ENCODE data around the gene ATG9B.

ATG9B gene

DNA sequence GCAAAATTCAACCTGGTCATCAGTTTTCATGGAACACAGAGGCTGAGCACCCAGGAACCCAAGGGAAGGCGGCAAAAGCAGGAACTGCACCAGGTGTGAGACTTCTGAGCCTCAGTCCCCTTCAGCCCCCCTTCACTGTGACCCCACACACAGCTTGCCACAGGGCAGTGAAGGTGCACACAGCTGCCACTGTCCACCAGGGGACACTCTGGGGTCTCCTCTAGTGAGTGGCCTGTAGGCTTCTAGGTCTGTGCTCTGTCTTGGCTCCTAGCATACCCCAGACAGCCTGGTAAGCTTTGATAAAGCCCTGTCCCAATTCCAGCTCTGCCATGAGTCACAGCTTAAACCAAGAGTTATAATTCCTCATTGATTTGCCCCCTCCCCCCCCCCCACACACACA is 58.3 kb downstream of the ATG9B start:
- DNase-seq (ENCODE audit: low read depth): no peak

DNA sequence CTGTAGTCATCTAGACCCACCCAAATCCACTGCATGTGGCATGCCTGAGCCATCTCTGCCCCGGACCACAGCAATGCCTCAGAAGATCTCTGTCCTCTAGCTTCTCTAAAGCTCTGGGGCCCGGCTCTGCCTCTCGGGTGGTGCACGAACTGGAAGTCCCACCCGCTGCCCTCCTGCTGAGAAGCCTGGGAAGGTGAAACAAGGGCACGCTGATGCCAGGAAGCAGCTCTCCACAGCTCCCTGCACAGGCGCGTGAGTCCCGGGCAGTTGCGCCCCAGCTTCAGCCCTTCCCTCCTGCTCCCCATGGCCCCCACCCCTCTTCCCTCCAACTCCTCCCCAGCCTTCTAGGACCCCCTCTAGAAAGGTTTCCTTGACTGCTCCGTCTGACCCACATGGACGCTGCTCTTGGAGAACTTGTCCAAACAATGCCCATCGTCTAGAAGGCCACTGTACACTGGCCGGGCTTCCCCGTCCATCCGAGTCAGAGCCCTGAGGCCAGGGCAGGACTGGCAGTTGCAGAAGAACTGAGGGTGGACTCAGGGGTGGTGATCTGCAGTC is 58.9 kb downstream of the ATG9B start:
- DNase-seq (ENCODE audit: low read depth): no peak
